NCI-H748 treated with DMSO at 0.1 percent for 48 hours (cell line): Measurements from ENCODE around the gene TNNI3K.
A peak's percentile ranks its signal among the peaks of the same experiment; 100 is the strongest.

Experiments used
- DNase-seq: peaks from one replicate; lab custom pipeline; 2025; lab: John Stamatoyannopoulos, UW

TNNI3K gene

DNA sequence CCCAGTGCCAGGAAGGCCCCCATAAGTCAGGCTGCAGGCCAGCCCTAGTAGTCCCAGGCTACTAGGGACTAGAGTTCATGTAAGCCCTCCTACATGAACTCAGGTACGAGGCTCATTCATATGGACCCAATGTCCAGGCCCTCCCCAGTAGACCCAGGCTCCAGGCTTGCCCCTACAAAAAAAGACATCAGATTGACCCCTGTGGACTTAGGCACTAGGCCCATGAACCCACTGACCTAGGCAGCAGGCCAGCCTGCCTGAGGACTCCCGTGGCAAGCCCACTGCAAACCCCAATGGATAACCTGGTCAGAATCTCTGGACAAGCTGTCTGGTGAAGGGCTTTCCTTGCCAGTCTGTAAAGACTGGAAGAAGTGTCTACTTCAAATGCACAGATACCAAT is 51.2 kb downstream of the TNNI3K start:
- no peak for DNase-seq

DNA sequence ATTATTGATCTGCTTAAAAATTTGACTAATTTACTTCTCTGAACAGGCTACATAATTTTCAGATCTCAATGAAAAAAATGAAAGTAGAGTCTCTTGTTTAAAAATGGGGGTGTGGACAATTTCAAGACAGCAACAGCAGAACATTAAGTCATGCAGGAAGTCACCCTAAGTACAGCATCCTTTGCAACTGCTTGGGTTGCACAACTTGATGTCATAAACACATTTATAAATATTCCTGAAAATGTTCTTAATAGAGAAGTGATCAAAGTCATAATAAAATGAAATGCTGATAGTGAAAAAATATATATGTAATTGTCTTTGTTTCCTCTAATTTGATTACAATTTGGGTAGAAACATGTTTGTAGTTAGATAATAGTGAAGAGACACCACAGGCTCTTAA is 79.3 kb downstream of the TNNI3K start:
- no peak for DNase-seq

DNA sequence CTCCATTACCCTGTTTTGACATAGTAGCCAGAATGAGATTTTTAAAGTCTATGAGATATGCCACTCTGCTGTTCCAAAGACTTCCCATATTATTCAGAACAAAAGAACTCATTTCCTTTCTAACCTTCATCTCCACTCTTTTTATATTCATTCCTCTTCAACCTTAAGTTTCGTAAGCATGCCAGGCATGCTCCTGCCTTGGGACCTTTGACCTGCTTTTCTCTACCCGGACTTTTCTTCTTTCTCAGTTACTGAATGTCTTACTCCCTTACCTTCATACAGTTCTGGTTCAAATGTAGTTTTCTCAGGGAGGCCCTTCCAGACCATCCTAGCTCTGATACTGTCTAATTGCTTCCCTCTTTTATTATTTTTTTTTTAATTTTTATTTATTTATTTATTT is 81.1 kb downstream of the TNNI3K start:
- no peak for DNase-seq

DNA sequence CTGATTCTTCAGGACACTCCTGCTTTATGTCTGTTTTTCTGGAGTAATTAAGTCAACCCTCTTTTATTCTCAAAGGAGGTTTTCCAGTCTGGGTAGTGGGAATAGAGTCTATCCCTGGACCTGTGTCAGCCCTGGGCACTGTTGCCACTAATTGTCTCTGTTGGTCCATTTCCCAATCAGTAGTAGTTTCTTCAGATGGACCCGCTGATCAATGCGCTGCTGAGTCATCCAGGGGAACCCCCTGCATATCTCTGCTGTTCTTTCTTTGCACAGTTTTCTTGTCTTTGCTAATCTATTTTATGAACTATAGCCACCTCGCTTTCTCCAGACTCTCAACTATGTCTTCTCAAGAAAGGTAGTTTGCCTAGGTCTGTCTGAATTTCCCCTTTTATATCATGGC is 82.5 kb downstream of the TNNI3K start:
- DNase-seq = no peak

DNA sequence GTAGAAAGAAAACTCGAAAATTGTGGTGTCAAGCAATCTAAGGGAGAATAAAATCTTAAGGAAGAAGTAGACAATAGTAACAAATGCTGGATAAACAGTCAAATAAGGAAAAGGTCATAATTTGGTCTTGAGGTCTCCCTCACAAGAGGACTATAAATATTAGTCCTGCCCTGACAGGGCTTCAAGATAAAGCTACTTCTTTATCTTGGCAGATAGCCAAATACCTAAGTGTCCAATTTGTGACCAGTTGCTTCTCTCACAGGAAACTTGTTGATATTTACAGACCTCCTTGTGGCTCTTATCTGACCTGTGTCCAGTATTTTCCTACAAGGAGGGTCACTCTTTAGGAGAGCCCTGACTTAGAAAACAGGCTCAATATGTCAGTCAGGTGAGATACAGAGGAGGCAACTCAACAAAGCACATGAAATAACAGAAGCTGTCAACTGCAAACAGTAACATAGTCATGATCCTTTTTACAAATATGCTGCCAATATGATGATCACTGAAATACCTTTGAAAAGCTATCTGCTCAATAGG is 88.8 kb downstream of the TNNI3K start:
- DNase-seq = no peak

DNA sequence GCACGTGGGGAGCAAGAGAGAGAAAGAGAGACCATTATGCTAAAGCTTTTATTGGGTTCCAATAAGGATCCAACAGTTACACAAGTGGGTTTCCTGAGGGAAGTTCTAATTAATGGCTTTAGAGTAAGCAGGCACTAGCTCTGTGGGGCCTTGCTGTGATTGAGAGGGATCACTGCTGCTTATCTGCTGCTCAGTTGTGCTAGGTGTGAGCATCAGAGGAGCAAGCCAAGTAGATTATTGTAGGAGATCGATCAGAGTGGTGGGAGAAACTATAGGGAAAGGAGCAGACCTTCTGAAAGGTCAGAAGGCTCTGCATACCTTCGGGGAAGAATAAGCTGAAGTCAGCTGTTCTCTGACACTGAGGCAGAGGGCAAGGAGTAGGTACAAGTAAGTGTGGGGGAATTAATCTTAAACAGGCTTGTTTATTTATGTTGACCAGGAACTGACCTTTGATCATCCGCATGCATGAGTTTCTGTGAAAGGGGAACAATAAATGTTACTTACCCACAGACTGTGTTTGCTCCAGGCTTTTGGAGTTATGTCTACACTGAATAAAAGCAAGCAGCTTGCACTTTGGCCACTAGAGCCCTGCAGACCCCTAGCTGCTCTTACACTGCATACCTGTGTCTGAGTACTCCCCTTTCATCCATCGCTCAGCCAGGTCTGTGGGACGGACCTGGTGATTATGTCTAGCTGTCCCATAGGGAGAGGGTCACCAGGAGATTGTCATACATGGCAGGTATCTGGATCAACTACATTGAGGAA is 89.7 kb downstream of the TNNI3K start:
- no peak for DNase-seq

DNA sequence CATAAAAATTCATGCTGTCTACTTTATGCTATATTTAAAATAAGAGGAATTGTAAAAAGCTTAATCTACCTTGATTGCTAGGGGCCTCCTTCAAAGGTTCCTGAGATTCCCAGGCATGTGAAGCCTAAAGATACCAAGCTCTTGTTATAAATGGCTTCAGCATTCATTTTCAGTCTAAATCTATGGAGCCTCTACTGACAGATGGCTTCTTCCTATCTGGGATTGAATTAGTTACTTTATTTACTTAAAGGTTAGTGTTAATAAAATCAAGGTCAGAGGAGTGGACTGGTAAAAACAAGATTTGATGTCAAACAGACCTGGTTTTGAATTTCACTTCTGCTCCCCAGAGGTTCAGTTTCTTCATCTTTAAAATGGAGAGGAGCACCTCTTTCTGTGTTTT is 93.7 kb downstream of the TNNI3K start:
- no peak for DNase-seq

DNA sequence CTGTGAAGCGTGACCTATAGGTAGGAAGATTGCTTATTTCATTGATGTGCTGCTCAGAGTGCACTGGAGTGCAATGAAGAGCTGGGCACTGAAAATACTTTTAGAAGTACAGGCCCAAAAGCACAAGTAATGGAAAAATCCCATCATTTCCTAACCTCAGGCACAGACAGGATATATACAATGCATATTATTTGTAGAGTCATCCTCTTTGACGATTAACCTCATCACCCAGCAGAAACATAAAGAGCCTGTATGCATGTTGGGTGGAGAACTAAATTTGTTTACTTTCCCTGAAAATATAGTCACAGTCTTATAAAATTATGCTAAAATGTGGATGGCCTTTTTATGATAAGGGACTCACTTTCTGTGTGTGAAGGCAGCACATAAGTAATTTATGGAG is 98.1 kb downstream of the TNNI3K start:
- no peak for DNase-seq

DNA sequence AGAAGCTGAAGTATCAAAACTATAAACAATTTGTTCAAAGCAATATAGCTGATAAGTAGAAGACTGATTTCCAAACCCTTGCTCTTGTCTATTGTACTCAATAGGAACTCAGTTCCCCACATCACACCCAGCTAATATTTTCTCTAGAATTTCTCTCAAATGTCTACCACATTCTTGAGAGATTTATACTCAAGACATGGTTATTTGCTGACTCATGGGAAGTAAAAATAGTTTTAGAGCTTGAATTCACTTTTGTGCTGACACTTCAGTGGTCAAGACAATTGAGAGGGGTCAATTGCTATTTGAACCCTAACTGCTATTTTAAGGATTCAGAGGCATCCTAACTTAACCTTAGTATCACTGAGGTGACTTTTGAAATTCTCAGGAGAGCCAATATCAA is 99.0 kb downstream of the TNNI3K start:
- no peak for DNase-seq

DNA sequence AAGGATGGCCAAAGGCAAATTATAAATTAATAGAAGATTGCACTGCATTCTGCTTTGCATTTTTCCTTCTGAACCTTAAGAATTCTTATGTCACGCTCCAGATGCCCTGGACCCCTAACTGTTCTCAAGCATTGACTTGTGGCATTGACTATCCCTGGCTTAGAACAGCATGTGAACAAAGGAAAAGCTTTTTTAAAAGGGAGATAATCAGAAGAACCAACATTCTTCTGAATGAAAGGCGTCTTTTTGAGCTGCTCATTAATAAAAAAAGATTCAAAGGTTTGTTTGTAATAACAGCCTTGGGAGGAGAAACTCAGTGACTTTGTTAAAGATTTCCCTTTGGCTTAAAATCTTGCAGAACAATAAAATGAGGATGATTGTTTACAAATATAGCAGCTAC is 105.5 kb downstream of the TNNI3K start:
- no peak for DNase-seq

DNA sequence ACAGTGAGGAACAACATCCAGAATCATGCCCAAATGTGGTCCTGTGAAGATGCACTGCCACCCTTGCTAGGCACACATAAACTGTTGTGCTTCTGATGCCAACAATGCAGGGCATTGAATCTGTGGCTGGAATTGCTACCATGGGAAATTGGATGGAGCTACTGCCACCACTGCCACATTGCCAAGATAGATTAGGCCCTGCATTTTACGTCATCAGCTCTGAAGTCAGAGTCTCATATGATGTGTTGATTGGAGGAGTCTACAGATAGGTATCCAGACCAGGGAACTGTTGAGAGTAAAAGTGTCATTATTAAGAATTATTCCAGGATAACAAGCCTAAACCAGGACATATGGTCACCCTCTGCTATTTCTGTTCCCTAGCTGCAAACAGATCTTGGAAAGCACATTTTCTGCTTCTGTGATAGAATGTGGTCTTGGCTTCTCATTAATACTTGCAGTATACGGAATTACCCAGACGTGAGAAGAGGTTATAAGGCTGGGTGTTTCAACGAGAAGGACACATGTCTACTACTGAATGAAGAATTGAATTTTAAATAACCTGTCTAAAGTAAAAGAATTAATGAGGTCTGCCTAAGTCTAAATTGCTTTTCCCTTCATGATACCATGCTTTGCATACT is 106.6 kb downstream of the TNNI3K start:
- DNase-seq = no peak

DNA sequence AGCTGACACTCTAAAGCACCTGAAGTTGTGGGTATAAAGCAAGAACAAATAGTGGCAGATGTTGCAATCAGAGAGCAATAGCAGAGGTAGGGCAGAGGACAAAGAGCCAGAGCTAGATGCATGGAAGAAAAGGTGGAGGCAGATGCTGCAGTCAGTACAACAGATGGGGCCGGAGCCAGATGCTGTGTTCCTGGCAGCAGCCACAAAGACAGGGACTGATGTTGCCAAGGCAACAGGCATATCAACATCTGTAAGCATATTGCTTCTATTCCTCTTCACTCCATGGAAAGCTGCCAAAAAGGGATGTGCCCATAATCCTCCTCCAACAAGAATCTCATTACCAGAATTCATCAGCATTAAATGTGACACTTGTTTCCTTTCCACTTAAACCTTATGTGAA is 108.0 kb downstream of the TNNI3K start:
- peak; percentile 98 for DNase-seq

DNA sequence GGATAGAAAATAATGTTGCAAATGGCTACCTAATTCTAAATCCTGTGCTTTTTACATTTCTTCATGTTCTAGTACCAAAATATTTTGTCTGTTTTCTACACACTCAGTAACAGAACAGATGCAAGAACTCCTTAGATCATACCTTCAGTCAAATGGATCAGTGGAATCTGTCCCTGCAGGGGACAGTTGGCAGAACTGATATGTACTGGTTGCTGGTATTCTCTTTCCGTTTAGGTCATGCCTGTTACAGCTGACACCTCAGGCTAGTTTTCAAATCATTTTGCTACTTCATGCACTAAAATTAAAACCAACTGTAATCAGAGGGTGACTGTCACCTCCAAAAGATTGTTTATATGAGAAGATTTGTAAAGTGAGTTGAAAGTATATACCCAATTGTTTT is 109.2 kb downstream of the TNNI3K start:
- no peak for DNase-seq

DNA sequence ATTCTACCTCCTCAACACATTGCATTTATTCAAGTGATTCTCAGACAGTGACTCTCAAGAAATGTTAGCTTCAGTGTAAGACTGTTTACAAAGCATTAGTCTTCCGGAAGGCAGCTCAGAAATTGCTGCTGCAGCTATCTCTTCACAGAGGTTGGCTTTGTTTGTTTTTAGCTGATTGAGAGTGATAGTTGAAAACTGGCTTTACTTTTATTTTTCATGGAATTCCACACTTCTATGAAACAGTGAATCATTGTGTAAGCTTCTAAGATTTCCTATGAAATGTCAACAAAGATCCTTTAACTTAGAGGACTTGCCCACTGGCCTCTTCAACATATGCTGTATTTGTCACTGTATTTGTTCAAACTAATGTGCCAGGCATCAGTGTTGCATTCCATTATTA is 121.3 kb downstream of the TNNI3K start:
- DNase-seq = no peak

DNA sequence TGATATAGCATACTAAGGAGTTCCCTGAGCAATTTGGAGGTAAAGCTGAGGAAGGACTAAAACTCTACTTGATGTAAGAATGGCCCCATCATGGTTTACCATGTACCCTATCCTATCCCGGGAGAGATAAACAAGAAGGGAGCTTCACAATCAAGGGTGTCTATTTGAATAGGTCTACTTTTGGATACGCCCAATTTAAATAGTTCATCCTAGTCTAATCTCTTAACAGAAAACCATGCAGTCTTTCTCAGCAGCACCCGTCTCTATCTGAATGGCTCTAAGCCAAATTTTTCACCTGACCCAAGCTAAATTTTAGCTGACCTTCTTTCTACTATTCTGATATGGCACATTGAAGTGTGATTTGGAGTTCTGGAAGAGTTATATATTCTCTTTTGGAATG is 122.0 kb downstream of the TNNI3K start:
- no peak for DNase-seq

DNA sequence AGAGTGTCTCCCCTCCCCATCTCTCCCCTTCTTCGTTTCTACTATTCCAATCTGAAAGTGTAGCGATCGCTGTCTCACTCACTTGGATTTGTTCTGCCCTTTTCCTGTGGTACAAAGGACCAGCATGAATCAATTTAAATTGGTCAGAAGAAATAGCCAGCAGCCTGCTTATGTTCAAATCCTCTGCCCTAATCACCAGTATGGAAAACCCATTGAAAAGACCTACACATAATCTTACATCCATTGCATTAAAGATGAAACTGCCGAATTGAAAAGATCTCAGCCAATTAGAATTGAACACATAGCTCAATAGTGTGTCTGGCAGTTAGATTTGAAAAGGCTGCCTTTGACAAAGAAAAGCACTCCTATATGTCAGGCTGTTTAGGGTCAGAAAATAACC is 122.6 kb downstream of the TNNI3K start:
- peak; percentile 33 for DNase-seq

DNA sequence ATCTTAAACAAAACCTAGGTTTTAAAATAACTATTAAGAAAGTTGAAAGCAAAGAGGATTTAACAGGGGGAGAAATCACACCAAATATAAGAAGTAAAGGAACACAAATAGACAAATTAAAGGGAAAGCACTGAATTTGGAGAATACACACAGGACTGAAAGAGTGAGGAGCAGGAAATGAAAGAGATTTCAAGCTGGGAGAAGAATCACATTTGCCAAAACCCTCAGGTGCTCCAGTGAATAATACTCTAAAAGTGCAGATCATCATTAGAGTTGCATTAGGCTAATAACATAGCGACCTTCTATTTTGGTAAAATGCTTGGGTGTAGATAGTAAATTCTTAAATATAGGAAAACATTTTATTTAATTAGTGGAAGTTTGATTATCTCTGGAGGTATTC is 127.5 kb downstream of the TNNI3K start:
- DNase-seq = no peak

DNA sequence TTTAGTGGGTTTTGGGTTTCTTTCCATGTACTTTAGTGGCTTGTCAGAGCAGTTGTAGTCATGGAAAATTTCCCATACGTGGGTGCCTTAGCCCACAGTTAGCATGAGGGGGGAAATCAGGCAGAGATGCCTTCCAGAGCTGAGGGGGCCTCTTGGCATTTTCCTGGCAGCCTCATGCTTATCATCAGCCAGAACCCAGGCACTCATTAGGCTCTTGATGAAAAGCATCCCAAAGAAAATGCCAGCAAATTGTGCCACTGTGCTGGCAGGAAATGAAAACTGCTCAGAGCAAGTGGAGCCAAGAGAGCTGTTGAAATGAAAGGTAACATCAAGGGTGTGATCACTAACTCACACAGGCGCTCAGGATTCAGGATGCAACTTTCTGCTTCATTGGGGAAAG is 128.0 kb downstream of the TNNI3K start:
- no peak for DNase-seq

DNA sequence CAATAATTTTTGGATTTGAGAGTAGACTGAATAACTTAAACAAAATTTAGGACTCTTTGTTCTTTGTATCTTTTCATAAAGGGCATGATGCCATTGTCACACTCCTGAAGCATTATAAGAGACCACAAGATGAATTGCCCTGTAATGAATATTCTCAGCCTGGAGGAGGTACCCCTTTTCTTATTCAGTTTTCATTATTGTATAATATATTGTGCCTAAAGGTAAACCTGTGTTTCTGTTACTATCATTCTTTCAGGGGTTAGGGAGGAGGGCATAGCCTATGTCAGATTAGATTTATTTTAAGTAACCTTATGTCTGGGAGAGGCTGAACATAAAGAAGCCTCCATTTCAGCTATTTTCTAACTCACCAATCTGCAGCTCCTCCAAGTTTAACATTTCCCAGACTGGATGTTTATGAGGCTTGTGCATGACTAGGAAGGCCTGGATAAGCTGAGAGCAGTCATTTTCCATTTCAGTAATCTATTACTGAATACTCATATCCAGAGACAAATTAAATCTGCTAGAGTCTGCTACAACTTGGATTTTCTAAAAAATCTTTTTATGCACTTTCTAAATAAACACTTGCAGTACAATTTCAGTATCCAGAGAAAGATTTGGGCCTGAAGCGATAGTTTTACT is 132.1 kb downstream of the TNNI3K start:
- DNase-seq = no peak

DNA sequence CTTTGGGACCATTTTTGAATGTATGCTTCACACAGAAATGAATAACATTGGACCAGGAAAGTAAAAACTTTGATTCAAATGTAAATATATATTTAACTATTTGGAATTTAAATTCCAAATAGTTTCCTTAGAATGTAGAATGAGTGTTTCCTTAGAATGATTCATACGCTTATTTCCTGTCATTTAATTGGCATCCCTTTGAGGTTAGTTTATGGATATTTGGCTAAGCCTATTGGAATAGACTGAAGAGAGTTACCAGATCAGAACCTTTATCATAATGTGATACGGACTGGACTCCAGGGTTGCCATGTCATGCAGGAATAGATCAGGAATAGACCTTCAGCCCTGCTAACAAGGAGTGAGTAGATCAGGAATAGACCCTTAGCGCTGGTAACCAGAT is 133.1 kb downstream of the TNNI3K start:
- no peak for DNase-seq

DNA sequence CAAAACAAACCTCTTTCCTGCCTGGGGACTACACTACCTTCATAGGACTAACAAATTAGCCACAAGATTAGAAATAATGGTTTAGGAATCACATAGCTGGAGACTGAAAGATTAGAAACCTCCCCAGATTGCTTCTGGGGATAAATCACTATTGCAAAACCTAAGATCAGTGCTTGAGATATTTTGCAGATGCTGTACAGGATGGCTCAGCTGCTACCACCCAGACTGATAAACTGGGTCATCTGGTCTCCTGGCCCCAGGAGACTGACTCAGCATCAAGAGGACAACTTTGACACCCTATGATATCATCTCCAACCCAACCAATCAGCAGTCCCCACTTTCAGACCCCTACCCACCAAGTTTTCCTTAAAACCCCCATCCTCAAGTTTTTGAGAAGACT is 140.2 kb downstream of the TNNI3K start:
- no peak for DNase-seq

DNA sequence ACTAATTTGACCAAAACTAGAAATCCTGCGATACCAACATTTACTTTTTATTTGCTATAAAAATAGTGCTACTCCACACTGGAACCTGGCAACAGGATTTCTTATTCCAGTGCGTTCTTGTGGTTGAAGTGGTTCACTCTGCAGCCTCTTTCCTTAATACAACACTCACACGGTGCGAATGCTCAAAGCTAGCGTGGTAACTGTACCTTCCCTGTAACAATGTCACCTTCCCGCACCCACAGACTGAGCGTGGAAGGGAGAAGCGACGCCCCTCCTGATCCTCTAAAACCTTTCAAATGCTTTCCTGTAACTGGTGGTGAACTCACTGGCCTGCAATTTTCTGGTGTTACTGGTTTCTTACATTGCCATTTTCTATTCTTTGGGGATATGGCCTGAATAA is 145.1 kb downstream of the TNNI3K start:
- no peak for DNase-seq

DNA sequence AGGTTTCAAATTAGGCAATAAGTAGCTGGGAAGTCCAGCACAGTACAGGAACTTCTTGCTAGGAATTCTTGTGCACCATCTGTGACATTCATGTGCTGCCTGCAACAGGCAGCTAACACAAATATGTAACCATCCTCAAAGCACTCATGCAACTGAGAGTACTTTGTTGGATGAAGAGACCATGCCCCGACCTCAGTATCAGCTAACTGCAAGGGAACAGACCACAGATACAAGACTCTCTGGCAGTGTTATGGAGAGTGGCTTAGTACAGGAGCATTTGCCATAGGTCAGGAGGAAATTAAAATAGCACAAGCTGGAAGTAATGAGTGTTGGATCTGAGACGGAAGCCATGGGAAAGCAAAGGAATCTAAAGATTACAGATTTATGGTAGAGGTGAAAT is 153.7 kb downstream of the TNNI3K start:
- DNase-seq = no peak
